ENCODE results near the gene JAML. TPM values are rescaled to one million over a fixed set of nuclear protein-coding genes. Genes with fewer than 3 reads are reported as not detected.

Gene JAML, protein sequence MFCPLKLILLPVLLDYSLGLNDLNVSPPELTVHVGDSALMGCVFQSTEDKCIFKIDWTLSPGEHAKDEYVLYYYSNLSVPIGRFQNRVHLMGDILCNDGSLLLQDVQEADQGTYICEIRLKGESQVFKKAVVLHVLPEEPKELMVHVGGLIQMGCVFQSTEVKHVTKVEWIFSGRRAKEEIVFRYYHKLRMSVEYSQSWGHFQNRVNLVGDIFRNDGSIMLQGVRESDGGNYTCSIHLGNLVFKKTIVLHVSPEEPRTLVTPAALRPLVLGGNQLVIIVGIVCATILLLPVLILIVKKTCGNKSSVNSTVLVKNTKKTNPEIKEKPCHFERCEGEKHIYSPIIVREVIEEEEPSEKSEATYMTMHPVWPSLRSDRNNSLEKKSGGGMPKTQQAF
- 10 to 100 TPM in 2 of 9 donors, 1 to 10 TPM in 6, under 1 TPM in 1; 0.90 to 18.4 (median 2.0) TPM for total RNA-seq
- polyA plus RNA-seq = 1 to 10 TPM; 1.4 to 1.6 TPM
- long read RNA-seq, donor 1, partial matches to known transcripts = 0 of 2 reads
- long read RNA-seq, donor 1, other reads (novel, unspliced or antisense) = 1 of 2 reads
- long read RNA-seq, donor 2, partial matches to known transcripts = 1 of 1 reads
- long read RNA-seq, donor 2, other reads (novel, unspliced or antisense) = 0 of 1 reads
- long read RNA-seq, donor 3 = 0 reads

DNA sequence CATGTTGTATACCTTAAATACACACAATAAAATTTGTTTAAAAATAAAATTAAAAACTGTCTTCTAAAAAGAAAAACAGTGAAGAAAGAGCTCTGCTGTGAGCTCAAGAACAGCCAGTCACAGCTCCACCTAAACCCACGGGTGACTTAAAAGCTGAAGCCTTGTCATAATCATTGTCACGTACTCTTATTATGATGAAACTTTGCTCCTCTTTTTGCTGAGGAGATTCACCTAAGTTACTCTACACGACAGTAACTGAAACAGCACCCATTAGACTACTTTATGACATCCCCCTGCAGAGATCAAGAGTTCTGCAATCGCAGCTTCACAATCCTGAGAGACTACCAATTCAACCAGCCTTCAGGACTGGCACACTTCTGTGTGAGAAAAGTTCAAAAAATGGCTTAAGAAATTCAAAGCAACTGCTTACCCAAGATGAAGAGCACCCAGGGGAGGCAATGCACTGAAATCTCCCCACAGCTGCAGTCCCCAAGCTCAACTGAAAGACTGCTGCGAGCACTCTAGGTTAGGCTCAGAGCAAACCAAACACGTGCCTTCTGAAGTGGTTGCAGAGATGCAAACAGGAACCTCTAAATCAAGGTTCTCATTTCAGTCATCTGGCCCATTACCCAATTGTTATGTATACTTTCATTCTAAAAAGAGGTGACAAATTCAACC is at the start of gene JAML:
JAML (minus strand) TSS at position 501 of the 678 bp plus-strand sequence. CDS start 10,145 bp downstream, outside the sequence.
- H3K27me3 ChIP-seq = peaks cover 0 to 5% (median 0%) of the 10 kb centered on the region in 9 donors
- peak within 1 kb of the TSS in 7 of 12 donors; percentile 10 to 57 (median 32) for H3K4me3 ChIP-seq
- no peak for TF ChIP-seq POLR2A (IDR thresholded peaks at IDR 0.05)
- TF ChIP-seq, protein P1, sequence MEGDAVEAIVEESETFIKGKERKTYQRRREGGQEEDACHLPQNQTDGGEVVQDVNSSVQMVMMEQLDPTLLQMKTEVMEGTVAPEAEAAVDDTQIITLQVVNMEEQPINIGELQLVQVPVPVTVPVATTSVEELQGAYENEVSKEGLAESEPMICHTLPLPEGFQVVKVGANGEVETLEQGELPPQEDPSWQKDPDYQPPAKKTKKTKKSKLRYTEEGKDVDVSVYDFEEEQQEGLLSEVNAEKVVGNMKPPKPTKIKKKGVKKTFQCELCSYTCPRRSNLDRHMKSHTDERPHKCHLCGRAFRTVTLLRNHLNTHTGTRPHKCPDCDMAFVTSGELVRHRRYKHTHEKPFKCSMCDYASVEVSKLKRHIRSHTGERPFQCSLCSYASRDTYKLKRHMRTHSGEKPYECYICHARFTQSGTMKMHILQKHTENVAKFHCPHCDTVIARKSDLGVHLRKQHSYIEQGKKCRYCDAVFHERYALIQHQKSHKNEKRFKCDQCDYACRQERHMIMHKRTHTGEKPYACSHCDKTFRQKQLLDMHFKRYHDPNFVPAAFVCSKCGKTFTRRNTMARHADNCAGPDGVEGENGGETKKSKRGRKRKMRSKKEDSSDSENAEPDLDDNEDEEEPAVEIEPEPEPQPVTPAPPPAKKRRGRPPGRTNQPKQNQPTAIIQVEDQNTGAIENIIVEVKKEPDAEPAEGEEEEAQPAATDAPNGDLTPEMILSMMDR (IDR thresholded peaks at IDR 0.05) = no peak

DNA sequence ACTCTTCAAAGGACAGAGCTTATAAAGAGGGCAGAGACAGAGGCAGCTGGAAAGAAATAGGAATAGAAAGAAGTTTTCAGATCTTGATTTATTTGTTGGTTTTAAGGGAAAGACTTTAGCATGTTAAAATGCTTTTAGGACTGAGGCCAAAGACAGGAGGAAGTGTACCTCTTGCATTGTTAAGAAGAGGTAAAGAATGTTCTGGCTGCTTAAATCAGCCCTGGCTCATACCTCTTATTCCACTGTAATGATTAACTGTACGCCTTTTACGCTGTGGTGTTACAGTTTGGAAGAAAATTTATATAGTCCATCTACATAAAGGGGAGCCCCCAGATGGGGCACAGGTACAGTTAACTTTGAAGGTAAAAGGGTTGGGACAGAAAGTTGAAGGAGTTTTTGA is 49.4 kb upstream of the JAML start:
- Histone ChIP-seq H3K9me3 (no peaks in the 10 kb centered on the region), H3K36me3 (no peaks in the 10 kb centered on the region), H3K4me1 (peaks cover 0 to 16% (median 0%) of the 10 kb centered on the region in 12 donors), H3K27me3 (peaks cover 0 to 4% (median 0%) of the 10 kb centered on the region in 9 donors), H3K27ac (peak overlapping the region in 1 of 12 donors; percentile 56), H3K4me3 (no peak overlapping the region)
- TF ChIP-seq, protein P1 (IDR thresholded peaks at IDR 0.05) = no peak
- no peak for TF ChIP-seq POLR2A (IDR thresholded peaks at IDR 0.05)
- 93 to 96% (median 95%) methylated on average over 2 of the region's 2 CpGs for WGBS, 4 donors
- ATAC-seq (no peak), DNase-seq (no peak)
- intact Hi-C loops (cut with DNase I) = no loop called here

More for the DNA sequence above, at the start of gene JAML:
- Histone ChIP-seq H3K27ac (peak within 1 kb of the TSS in 2 of 12 donors; percentile 17 to 93), H3K36me3 (peaks cover 0 to 6% (median 0%) of the 10 kb centered on the region in 9 donors), H3K9me3 (no peaks in the 10 kb centered on the region), H3K4me1 (peaks cover 0 to 80% (median 0%) of the 10 kb centered on the region in 12 donors)
- intact Hi-C loops (cut with DNase I) = no loop called here
- 74 to 84% (median 79%) methylated on average over 6 of the region's 6 CpGs for WGBS, 4 donors
- no peak for DNase-seq
- peak in 3 of 4 donors; percentile 45 to 53 (median 47) for ATAC-seq

DNA sequence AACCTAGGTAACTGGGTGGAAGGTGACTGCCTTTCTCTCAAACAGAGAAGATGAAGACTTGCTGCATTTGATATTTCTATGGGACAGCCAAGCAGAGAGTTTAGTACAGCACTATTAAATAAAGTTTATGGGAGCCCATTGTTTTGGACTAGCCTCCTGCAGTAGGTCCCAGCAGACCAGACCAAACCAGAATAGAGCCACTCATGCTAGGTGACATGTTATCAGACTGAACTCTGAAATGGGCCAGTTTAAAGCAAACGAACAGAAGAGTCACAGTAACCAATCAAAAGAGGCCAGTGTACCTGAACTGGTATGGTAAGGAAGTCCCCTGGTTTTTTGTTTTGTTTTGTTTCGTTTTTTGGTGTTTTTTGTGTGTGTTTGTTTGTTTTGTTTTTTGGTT is 47.2 kb upstream of the JAML start:
- Histone ChIP-seq H3K27me3 (peaks cover 0 to 4% (median 0%) of the 10 kb centered on the region in 9 donors), H3K36me3 (no peaks in the 10 kb centered on the region), H3K4me3 (no peak overlapping the region), H3K4me1 (peaks cover 0 to 6% (median 0%) of the 10 kb centered on the region in 12 donors), H3K27ac (no peak overlapping the region), H3K9me3 (no peaks in the 10 kb centered on the region)
- intact Hi-C loops (cut with DNase I) = no loop called here
- no peak for ATAC-seq
- 64 to 76% (median 73%) methylated on average over 2 of the region's 2 CpGs for WGBS, 4 donors
- DNase-seq = no peak
- no peak for TF ChIP-seq POLR2A (IDR thresholded peaks at IDR 0.05)
- TF ChIP-seq, protein P1 (IDR thresholded peaks at IDR 0.05) = no peak

All from heart left ventricle (tissue), 16 donors.